GM18499 (cell line): Measurements from ENCODE around the gene CTCFL.

Experiments used
- ATAC-seq: cut with Tn5 transposase; IDR thresholded peaks from one replicate; pipeline ENCODE4 v1.9.1; 2021; ENCODE audit warnings: moderate number of reproducible peaks; ENCODE audit not compliant: insufficient read depth, unreplicated experiment

The CTCFL gene

GRCh38 chr20:57524511-57525176, at the start of gene CTCFL:
TSS of gene CTCFL (minus strand) at chr20:57525140. CDS start at chr20:57524205, 935 bp downstream.
- no peak for ATAC-seq

- no peak for ATAC-seq
These were observed 49.0 kb upstream of the CTCFL start for GRCh38 chr20:57573894-57574293.

DNA sequence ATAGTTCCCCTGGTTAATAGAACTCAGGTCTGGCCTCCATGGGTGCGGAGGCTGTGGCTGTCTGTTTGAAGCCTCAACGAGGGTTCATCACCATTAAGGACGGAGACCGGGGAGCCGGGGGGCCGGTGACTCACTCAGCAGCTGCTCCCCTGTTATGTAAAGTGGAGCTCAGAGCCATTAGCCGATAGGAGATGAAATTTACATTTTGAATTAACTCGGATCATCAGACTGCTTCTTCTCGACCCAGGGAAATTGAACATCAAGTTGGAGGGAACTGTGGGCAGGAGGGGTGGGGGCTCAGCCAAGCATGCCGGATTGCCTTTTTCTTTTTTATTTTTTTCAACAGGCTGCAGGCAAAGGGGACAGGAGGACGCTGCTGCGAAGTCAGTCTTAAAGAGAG, 48.3 kb upstream of the CTCFL start:
- ATAC-seq: no peak

DNA sequence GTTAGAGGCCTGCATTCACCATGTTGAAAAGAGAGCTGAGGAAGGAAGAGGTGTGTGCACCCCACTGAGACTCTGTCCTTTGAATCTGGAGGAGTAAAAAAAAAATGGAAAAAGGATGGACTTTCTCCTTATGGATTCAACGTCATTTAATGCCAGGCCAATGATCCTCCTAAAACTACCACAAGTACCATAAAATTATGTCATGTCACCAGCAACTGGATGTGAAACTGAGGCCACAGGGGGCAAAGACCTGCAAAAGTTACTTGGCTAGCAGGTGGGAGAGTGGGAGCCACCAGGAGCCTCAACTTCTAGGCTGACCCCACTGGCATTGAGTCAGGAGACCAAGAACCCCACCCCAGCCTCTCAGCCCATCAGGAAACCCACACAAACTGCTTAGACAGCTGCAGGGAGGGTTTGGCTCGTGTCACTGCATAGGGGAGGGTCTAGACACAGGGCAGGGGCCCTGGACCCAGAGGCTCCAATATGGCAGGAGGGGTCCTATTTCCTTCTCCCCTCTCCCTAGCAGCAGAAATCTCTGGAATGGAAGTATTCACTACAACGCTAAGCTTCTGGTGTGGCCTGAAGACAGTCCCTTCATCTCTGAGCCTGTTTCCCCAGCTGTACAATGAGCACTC, 47.0 kb upstream of the CTCFL start:
- no peak for ATAC-seq

DNA sequence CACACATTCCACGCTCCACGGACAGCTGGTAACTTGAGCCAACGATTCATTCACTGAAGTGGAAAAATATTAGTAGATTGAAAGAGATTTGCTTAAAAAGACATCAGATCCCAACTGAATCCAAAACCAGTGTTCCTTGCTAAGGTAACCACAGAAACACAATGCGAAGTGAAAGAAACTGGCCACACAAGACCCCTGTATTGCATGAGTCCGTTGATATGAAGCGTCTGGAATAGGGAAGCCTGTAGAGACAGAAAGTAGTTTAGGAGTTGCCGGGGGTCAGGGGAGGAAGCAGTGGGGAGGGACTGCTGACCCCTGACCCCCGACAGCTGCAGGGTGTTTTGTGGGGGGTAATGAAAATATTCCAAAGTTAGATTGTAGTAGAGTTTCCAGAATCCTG, 46.0 kb upstream of the CTCFL start:
- ATAC-seq: no peak

GRCh38 chr20:57570145-57570850, 45.4 kb upstream of the CTCFL start:
- no peak for ATAC-seq

DNA sequence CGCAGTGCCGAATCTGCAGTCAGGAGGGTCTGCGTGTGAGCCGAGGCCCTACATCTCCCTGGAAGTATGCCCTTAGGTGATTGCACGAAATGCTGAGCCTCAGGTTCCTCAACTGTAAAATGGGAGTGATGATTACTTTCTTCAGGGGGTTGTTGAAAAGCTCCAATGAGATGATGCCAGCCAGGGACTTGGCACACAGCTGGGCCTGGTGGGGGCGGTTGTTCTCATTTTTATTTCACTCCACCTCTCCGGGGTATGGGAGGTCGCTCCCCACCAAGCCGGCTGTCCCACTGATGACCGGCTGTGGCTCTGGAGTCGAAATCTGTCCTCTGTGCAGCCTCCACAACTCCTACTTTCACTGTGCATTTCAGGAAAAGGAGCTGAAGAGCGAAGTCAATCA, 44.0 kb upstream of the CTCFL start:
- ATAC-seq: no peak

DNA sequence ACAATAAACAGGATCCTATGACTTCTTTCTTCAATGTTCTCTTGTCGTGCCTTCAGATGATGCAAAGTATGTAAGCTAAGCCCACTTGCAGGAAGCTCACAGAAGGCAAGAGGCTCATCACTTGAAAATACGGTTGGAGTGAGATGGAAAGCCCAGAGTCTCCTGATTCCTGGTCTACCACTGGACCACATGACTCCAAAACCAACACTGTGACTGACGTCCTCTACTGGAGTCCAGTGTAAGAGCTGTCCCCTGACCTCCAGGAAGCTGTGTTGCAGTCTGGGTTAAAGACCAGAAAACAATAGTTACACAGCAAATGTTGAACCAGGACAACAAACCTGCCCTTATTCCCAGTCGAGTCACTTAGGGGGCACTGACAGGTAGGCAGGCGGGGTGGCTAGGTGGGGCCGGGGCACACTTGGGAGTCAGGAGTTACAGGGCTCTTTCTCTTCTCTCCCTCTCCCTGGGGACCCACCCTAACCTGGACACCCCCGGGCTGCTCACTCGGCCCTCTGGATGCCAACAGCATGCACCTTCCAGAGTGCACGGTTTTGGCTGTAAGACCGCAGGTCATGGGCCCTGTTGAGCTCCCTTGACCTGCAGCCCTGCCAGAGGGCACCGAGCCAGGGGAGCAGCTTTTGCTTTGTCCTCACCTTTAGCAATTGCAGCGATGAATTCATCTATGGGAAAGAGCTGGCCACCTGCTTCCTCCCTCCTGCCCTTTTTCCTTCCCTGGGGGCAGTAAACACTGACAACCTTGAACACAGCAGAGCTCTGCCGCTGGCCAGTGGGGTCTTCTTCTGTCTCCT, 43.4 kb upstream of the CTCFL start:
- no peak for ATAC-seq

GRCh38 chr20:57567471-57568079, 42.6 kb upstream of the CTCFL start:
- ATAC-seq: no peak

GRCh38 chr20:57566803-57567459, 42.0 kb upstream of the CTCFL start:
- ATAC-seq: no peak

DNA sequence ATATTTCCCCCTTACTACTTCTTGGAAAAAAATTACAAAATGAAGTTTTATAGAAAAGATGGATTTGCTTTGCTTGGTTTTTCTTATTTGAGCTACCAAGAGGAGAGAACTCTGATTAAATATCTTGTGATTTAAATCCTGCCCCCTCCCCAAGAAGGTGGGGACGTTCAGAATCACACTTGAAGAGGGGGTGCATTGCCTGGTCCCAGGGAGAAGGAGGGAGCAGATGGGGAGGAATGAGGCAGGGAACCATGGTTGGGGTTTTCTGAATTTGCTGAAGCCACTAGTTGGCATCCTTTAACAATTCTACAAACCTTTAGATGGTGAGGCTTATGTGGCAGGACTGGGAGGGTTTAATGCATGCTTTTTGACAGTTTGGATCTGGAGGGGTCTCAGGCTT, 41.5 kb upstream of the CTCFL start:
- no peak for ATAC-seq

- ATAC-seq: no peak
These were observed 40.2 kb upstream of the CTCFL start for GRCh38 chr20:57564951-57565642.

GRCh38 chr20:57564180-57564802, 39.4 kb upstream of the CTCFL start:
- no peak for ATAC-seq

GRCh38 chr20:57563522-57563921, 38.6 kb upstream of the CTCFL start:
- ATAC-seq: no peak

DNA sequence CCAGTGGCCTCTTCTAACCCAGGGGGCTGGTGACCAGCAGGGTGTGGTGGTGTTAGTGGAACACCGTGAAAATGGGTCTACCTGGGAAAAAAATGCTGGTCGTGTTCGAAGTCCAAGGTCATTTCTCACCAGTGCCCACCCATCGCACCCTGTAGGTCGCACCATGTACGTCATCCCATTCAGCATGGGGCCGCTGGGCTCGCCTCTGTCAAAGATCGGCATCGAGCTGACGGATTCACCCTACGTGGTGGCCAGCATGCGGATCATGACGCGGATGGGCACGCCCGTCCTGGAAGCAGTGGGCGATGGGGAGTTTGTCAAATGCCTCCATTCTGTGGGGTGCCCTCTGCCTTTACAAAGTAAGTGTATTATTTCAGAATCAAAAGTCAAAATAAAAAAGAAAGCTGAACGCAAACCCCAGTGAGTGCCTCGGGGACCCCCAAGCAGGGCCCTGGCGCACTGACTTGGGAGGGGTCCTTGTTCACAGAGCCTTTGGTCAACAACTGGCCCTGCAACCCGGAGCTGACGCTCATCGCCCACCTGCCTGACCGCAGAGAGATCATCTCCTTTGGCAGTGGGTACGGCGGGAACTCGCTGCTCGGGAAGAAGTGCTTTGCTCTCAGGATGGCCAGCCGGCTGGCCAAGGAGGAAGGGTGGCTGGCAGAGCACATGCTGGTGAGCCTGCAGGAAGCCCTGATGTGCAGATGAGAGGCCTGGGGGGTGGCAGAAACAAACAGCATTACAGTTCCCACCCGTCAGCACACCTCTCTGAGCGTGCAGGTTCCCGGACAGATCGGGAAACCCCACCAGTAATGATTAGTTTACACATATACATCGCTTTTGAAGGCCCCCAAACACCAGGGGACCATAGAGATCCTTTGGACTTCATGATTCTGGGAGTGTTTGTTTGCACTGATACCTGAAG, 37.9 kb upstream of the CTCFL start:
- no peak for ATAC-seq

GRCh38 chr20:57561356-57562279, 36.7 kb upstream of the CTCFL start:
- ATAC-seq: no peak
